GM19328 (cell line): ENCODE data around the gene GPR161.
A peak's percentile ranks its signal among the peaks of the same experiment; 100 is the strongest.
"Not testable (repeated sequence)": the region's sequence is repeated elsewhere in the genome, so short reads cannot be mapped to it uniquely, and the experiment has no call there.

ENCODE experiments used
- ATAC-seq: cut with Tn5 transposase; IDR thresholded peaks from one replicate; pipeline ENCODE4 v1.9.1; 2021; ENCODE audit warnings: mild to moderate bottlenecking, moderate library complexity; ENCODE audit not compliant: unreplicated experiment

GPR161 gene

GRCh38 chr1:168136709-168137514 lies at the start of gene GPR161:
TSS of gene GPR161 (minus strand) at chr1:168136930. CDS start at chr1:168104850, 32,080 bp downstream.
- no peak for ATAC-seq

- not testable (repeated sequence) for ATAC-seq
These were observed 44.5 kb upstream of the GPR161 start for GRCh38 chr1:168181063-168181720.

GRCh38 chr1:168180148-168180524 lies 43.4 kb upstream of the GPR161 start:
- ATAC-seq = no peak

- ATAC-seq = no peak
These were observed 42.9 kb upstream of the GPR161 start for GRCh38 chr1:168179438-168180147.

- ATAC-seq = peak; percentile 94
These were observed 42.1 kb upstream of the GPR161 start, which contains the start of gene TIPRL for GRCh38 chr1:168178638-168179437. TSS of gene TIPRL (plus strand) at chr1:168178962. CDS start at chr1:168179078, 116 bp downstream.

- no peak for ATAC-seq
These were observed 41.5 kb upstream of the GPR161 start for GRCh38 chr1:168178227-168178637.

GRCh38 chr1:168172250-168172915 lies 35.7 kb upstream of the GPR161 start:
- ATAC-seq = no peak

- no peak for ATAC-seq
These were observed 34.1 kb upstream of the GPR161 start for GRCh38 chr1:168170564-168171508.

- no peak for ATAC-seq
These were observed 31.1 kb upstream of the GPR161 start for GRCh38 chr1:168167806-168168205.

GRCh38 chr1:168164771-168165170 lies 28.0 kb upstream of the GPR161 start:
- no peak for ATAC-seq

- ATAC-seq = no peak
These were observed 26.9 kb upstream of the GPR161 start for GRCh38 chr1:168163670-168164069.

- no peak for ATAC-seq
These were observed 24.7 kb upstream of the GPR161 start for GRCh38 chr1:168161459-168161858.

- ATAC-seq = no peak
These were observed 23.2 kb upstream of the GPR161 start for GRCh38 chr1:168159979-168160378.

- ATAC-seq = no peak
These were observed 22.5 kb upstream of the GPR161 start for GRCh38 chr1:168159251-168159650.

- no peak for ATAC-seq
These were observed 20.9 kb upstream of the GPR161 start for GRCh38 chr1:168157638-168158037.

- ATAC-seq = no peak
These were observed 19.2 kb upstream of the GPR161 start for GRCh38 chr1:168155910-168156309.

- ATAC-seq = not testable (repeated sequence)
These were observed 18.0 kb upstream of the GPR161 start for GRCh38 chr1:168154707-168155106.

GRCh38 chr1:168151935-168152334 lies 15.2 kb upstream of the GPR161 start:
- no peak for ATAC-seq

- ATAC-seq = no peak
These were observed 13.6 kb upstream of the GPR161 start for GRCh38 chr1:168150283-168150682.
